ENCODE data around the gene KRTAP5-3. TPM values are rescaled to one million over a fixed set of nuclear protein-coding genes. Genes with fewer than 3 reads are reported as not detected.

The KRTAP5-3 gene
- total and polyA plus RNA-seq, 9 of the 15 experiments (the other 6 are each of a cell fraction or from before 2014, with no cell fraction given) = not detected

DNA sequence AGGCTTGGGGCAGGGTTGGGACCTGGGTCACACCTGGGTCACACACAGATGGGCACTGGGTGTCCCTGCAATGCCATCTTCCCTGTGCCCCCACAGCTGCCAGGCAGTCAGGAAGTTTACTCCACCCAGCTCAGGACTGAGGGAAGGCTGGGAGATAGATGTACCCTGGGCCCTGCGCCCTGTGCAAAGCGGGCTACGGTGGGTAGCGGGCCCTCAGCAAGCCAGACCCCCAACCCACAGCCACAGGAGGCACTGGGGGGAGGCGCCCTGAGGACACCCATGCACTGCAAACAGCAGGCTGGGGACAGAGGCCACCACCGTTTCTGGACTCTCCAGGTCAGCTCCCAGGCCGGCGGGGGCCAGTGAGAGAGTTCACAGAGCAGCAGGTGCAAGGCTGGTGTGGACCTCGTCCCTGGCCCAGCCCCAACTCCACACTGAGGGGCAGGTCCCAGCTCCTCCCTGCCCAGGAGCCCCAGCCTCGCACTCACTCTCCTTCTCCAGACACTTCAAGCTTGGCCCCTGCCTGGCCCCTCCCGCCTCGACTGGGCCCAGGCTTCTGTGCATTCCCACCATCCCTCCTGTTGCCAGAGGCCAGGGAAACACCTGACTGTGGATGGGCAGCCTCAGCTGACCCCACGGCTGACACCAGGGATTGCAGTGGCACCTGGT lies 41.1 kb downstream of the KRTAP5-3 start:
- no peak overlapping the region for H3K4me3 ChIP-seq
- no peak for FAIRE-seq
- ChIA-PET POLR2A (interaction anchor here (0.7 to 1.6 kb wide), 5 partner anchors 7 to 177 kb away, joined by 3 to 5 read pairs (median 4); partner anchors contain the start of gene BRSK2), CTCF (ENCODE audit: low intra/inter-chr PET ratio) (no interaction called here)
- H3K27ac ChIP-seq (ENCODE audit: extremely low read depth, low read depth, low read length) = no peak overlapping the region
- peak in 1 of 3 experiments; percentile 10; a peak in 1 of 6 replicates for TF ChIP-seq CTCF (IDR thresholded peaks at IDR 0.05 in 2 of 3, conservative IDR thresholded peaks at IDR 0.05 in 1 of 3; ENCODE audit: insufficient read depth in 2 of 3, low read depth in 1 of 3, low read length in 3 of 3)
- no peak for TF ChIP-seq PPARD (CRISPR knock-in tag; IDR thresholded peaks at IDR 0.05)
- intact Hi-C loops (cut with micrococcal nuclease) (no loop called here), in situ Hi-C loops (cut with MboI) (no loop called here)
- H3K4me1 ChIP-seq (replicated peaks in 1 of 2; ENCODE audit: control insufficient read depth in 2 of 2, insufficient read depth in 2 of 2, low read length in 2 of 2) = peaks cover 0 to 54% of the 10 kb centered on the region in 2 experiments; a peak in 3 of 5 replicates
- no peaks in the 10 kb centered on the region for H3K36me3 ChIP-seq (ENCODE audit: control insufficient read depth, insufficient read depth, low read length)
- H2AFZ ChIP-seq (ENCODE audit: low read depth, low read length) = no peak overlapping the region
- no peaks in the 10 kb centered on the region for H3K9me3 ChIP-seq (replicated peaks; ENCODE audit: control insufficient read depth, insufficient read depth, low read depth, low read length)
- H4K20me1 ChIP-seq (replicated peaks; ENCODE audit: control insufficient read depth, insufficient read depth, low read length) = peaks cover 60% of the 10 kb centered on the region
- no peak overlapping the region for H3K9ac ChIP-seq (ENCODE audit: insufficient read depth in 1 of 2, low read depth in 2 of 2, low read length in 2 of 2)
- DNase-seq (ENCODE audit: extremely low read depth in 1 of 4, low spot score in 3 of 4) = no peak
- H3K27me3 ChIP-seq (ENCODE audit: control insufficient read depth in 2 of 2, insufficient read depth in 2 of 2, low read length in 2 of 2) = peaks cover 0 to 20% of the 10 kb centered on the region in 2 experiments; a peak in 2 of 5 replicates
- no peak for ATAC-seq
- WGBS (ENCODE audit: insufficient coverage, low coverage, missing lambda C conversion rate) = 9% methylated on average over 13 of the region's 13 CpGs
- peaks cover 3% of the 10 kb centered on the region for H3K9me1 ChIP-seq (ENCODE audit: control insufficient read depth, insufficient read depth, low read length)
- BruUV-seq (replicated peaks) = no TSS peak
- no peaks in the 10 kb centered on the region for H3K79me2 ChIP-seq (ENCODE audit: control insufficient read depth, insufficient read depth, low read length)
- no peak overlapping the region for H3K4me2 ChIP-seq (ENCODE audit: insufficient read depth, low read length)

Data from K562 (cell line).